GM18861 (cell line): ENCODE results near the gene LGALS12.

Source experiments
- ATAC-seq: cut with Tn5 transposase; IDR thresholded peaks from one replicate; pipeline ENCODE4 v1.9.1; 2021; ENCODE audit not compliant: unreplicated experiment

Gene LGALS12

GRCh38 chr11:63505857-63506528, at the start of gene LGALS12:
TSS of gene LGALS12 (plus strand) at chr11:63506084. CDS start at chr11:63506459, 375 bp downstream.
- no peak for ATAC-seq

- ATAC-seq: no peak
Measured at GRCh38 chr11:63459586-63459985, 46.3 kb upstream of the LGALS12 start.

- no peak for ATAC-seq
Measured at GRCh38 chr11:63462137-63462536, 43.7 kb upstream of the LGALS12 start.

- no peak for ATAC-seq
Measured at GRCh38 chr11:63470311-63470710, 35.6 kb upstream of the LGALS12 start.

GRCh38 chr11:63472372-63472771, 33.5 kb upstream of the LGALS12 start:
- no peak for ATAC-seq

GRCh38 chr11:63476618-63477017, 29.3 kb upstream of the LGALS12 start:
- no peak for ATAC-seq

GRCh38 chr11:63478896-63479295, 27.0 kb upstream of the LGALS12 start:
- ATAC-seq: no peak

- no peak for ATAC-seq
Measured at GRCh38 chr11:63480039-63480438, 25.8 kb upstream of the LGALS12 start.

- ATAC-seq: no peak
Measured at GRCh38 chr11:63485777-63486176, 20.1 kb upstream of the LGALS12 start.

GRCh38 chr11:63488789-63489188, 17.1 kb upstream of the LGALS12 start:
- no peak for ATAC-seq

- ATAC-seq: no peak
Measured at GRCh38 chr11:63489879-63490278, 16.0 kb upstream of the LGALS12 start.

GRCh38 chr11:63490551-63491239, 15.2 kb upstream of the LGALS12 start, which contains the start of gene PLAAT5:
TSS of gene PLAAT5 (minus strand) at chr11:63491167. CDS start at chr11:63491034, 133 bp downstream.
- no peak for ATAC-seq

- no peak for ATAC-seq
Measured at GRCh38 chr11:63491240-63491587, 14.7 kb upstream of the LGALS12 start.

GRCh38 chr11:63491636-63492372, 14.1 kb upstream of the LGALS12 start:
- no peak for ATAC-seq

- ATAC-seq: no peak
Measured at GRCh38 chr11:63492441-63492840, 13.4 kb upstream of the LGALS12 start.

- no peak for ATAC-seq
Measured at GRCh38 chr11:63493127-63493526, 12.8 kb upstream of the LGALS12 start.

GRCh38 chr11:63494975-63495374, 10.9 kb upstream of the LGALS12 start:
- no peak for ATAC-seq

- no peak for ATAC-seq
Measured at GRCh38 chr11:63499874-63500273, 6.0 kb upstream of the LGALS12 start.

GRCh38 chr11:63501236-63501635, 4.6 kb upstream of the LGALS12 start:
- no peak for ATAC-seq

GRCh38 chr11:63502252-63502820, 3.5 kb upstream of the LGALS12 start:
- no peak for ATAC-seq

- ATAC-seq: no peak
Measured at GRCh38 chr11:63503492-63503891, 2.4 kb upstream of the LGALS12 start.

- no peak for ATAC-seq
Measured at GRCh38 chr11:63504054-63504453, 1.8 kb upstream of the LGALS12 start.
